ENCODE measurements around the gene COL4A2.
"Not testable (repeated sequence)": the region's sequence is repeated elsewhere in the genome, so short reads cannot be mapped to it uniquely, and the experiment has no call there.

The COL4A2 gene

GRCh38 chr13:110394371-110394841 is 87.3 kb downstream of the COL4A2 start:
- TF ChIP-seq CTCF (conservative IDR thresholded peaks at IDR 0.05; ENCODE audit: control insufficient read depth, insufficient read depth, low read depth, low read length): no peak
- H3K4me3 ChIP-seq (ENCODE audit: control insufficient read depth, low read depth, low read length): no peak overlapping the region
- DNase-seq (ENCODE audit: low read depth): peak; percentile 92

- DNase-seq (ENCODE audit: low read depth); H3K4me3 ChIP-seq (ENCODE audit: control insufficient read depth, low read depth, low read length): not testable (repeated sequence)
Measured at GRCh38 chr13:110395616-110396015, 88.5 kb downstream of the COL4A2 start.

- H3K4me3 ChIP-seq (ENCODE audit: control insufficient read depth, low read depth, low read length): no peak overlapping the region
- DNase-seq (ENCODE audit: low read depth): peak; percentile 91
- TF ChIP-seq CTCF (conservative IDR thresholded peaks at IDR 0.05; ENCODE audit: control insufficient read depth, insufficient read depth, low read depth, low read length): no peak
Measured at GRCh38 chr13:110396476-110396875, 89.4 kb downstream of the COL4A2 start.

GRCh38 chr13:110396913-110397381 is 89.9 kb downstream of the COL4A2 start:
- H3K4me3 ChIP-seq (ENCODE audit: control insufficient read depth, low read depth, low read length): peak overlapping the region; percentile 11
- peak; percentile 100 for DNase-seq (ENCODE audit: low read depth)

GRCh38 chr13:110397436-110398115 is 90.5 kb downstream of the COL4A2 start:
- no peak for TF ChIP-seq CTCF (conservative IDR thresholded peaks at IDR 0.05; ENCODE audit: control insufficient read depth, insufficient read depth, low read depth, low read length)
- peak; percentile 93 for DNase-seq (ENCODE audit: low read depth)
- H3K4me3 ChIP-seq (ENCODE audit: control insufficient read depth, low read depth, low read length): peak overlapping the region; percentile 11

More at GRCh38 chr13:110396913-110397381, 89.9 kb downstream of the COL4A2 start:
- no peak for TF ChIP-seq CTCF (conservative IDR thresholded peaks at IDR 0.05; ENCODE audit: control insufficient read depth, insufficient read depth, low read depth, low read length)

GRCh38 chr13:110398564-110399507 is 91.8 kb downstream of the COL4A2 start:
- DNase-seq (ENCODE audit: low read depth): peak; percentile 59
- no peak for TF ChIP-seq CTCF (conservative IDR thresholded peaks at IDR 0.05; ENCODE audit: control insufficient read depth, insufficient read depth, low read depth, low read length)
- H3K4me3 ChIP-seq (ENCODE audit: control insufficient read depth, low read depth, low read length): no peak overlapping the region

- DNase-seq (ENCODE audit: low read depth): peak; percentile 86
- TF ChIP-seq CTCF (conservative IDR thresholded peaks at IDR 0.05; ENCODE audit: control insufficient read depth, insufficient read depth, low read depth, low read length): no peak
Measured at GRCh38 chr13:110399801-110400200, 92.7 kb downstream of the COL4A2 start.

More at GRCh38 chr13:110399801-110400200, 92.7 kb downstream of the COL4A2 start:
- no peak overlapping the region for H3K4me3 ChIP-seq (ENCODE audit: control insufficient read depth, low read depth, low read length)
